Epithelial cell of proximal tubule (primary cell): ENCODE measurements around the gene TRPM3. TPM values are rescaled to one million over a fixed set of nuclear protein-coding genes. Genes with fewer than 3 reads are reported as not detected.
"Not testable (repeated sequence)": the region's sequence is repeated elsewhere in the genome, so short reads cannot be mapped to it uniquely, and the experiment has no call there.

Experiments
- DNase-seq: peaks from one replicate; pipeline ENCODE4 v3.0.0-alpha.2; 2011; ENCODE audit warnings: low read depth
- H3K4me3 ChIP-seq: 2 replicates; pipeline ENCODE4 v1.5.1; 2011; ENCODE audit warnings: low read depth, mild to moderate bottlenecking, low read length
- CTCF ChIP-seq: conservative IDR thresholded peaks from 2 replicates; pipeline ENCODE4 v1.5.1; 2012; ENCODE audit warnings: low read depth, mild to moderate bottlenecking, low read length
- total RNA-seq: library from RNA; depleted of rRNA; stranded (reverse); fragments of >200 nt; gene quantifications from 2 replicates; pipeline ENCODE4 v1.2.3, GENCODE V29; 2015

The TRPM3 gene
- total RNA-seq, 1 donor from 2014 or later, result not detected

- H3K4me3 ChIP-seq, result no peak overlapping the region
- no peak for TF ChIP-seq CTCF
- no peak for DNase-seq
Measured at GRCh38 chr9:70668751-70669150, 452.7 kb downstream of the TRPM3 start.

DNA sequence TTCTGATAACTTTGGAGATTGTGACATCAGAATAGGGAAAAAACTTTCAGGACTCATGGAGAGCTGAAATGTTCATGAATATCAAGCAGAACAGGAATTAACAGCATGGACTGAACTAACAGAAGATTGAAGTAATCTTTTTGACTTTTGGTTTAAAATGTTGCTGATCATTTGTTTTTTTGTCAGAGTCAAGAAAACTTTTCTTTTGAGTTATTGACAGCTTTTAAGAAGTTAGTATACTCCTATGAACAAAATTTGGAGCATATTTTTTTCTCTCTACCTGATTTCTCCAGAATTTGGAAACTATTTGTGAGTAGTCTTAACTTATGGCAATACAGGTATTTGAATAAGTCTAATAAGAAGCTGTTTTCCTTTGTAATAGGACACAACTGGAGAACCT, 462.7 kb downstream of the TRPM3 start:
- TF ChIP-seq CTCF, result no peak
- DNase-seq, result no peak
- H3K4me3 ChIP-seq, result no peak overlapping the region

- DNase-seq, result no peak
- no peak for TF ChIP-seq CTCF
- no peak overlapping the region for H3K4me3 ChIP-seq
Measured at GRCh38 chr9:70656281-70656680, 465.1 kb downstream of the TRPM3 start.

DNA sequence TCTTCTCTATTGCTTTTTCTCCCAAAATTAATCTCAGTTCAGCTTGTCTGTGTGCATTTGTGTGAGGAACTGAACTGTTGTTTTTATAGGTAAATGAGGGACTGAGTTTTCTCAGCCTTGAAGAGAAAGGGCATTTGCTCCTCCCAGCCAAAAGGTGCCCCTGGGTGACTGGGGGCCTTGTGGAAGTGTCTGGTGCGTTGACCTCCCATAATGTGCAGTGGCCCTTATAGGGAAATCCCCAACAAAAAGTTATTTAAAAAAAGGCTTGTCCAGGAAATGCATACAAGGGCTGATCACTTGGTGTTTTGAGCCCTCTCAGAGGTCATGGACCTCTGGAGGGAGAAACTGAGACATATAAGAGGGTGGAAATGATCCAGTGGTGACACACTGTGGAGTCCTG, 467.3 kb downstream of the TRPM3 start:
- H3K4me3 ChIP-seq, result no peak overlapping the region
- TF ChIP-seq CTCF, result no peak
- no peak for DNase-seq

DNA sequence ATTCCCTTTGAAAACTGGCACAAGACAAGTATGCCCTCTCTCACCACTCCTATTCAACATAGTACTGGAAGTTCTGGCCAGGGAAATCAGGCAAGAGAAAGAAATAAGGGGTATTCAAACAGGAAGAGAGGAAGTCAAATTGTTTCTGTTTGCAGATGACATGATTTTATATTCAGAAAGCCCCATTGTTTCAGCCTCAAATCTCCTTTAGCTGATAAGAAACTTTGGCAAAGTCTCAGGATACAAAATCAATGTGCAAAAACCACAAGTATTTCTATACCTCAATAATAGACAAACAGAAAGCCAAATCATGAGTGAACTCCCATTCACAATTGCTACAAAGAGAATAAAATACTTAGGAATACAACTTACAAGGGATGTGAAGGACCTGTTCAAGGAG, 476.8 kb downstream of the TRPM3 start:
- DNase-seq, H3K4me3 ChIP-seq: not testable (repeated sequence)

DNA sequence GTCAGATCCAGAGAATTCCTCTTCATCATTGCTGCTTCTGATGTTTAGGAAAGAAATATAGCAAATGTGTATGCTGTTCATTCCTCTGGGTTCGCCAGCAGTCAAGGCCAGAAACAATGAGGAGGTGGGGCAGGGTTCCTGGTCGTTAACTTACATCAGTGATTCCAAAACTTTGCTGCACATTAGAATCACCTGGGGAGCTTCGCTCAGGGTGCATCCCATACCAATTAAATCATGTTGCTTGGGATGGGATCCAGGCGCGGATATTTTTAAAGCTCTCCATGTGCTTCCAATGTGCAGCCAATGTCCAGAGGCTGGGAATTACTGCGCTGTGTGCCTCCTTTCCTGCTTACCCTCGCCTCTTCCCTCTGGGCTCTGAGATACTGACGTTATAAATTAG, 479.1 kb downstream of the TRPM3 start:
- no peak for DNase-seq
- TF ChIP-seq CTCF, result no peak
- no peak overlapping the region for H3K4me3 ChIP-seq

DNA sequence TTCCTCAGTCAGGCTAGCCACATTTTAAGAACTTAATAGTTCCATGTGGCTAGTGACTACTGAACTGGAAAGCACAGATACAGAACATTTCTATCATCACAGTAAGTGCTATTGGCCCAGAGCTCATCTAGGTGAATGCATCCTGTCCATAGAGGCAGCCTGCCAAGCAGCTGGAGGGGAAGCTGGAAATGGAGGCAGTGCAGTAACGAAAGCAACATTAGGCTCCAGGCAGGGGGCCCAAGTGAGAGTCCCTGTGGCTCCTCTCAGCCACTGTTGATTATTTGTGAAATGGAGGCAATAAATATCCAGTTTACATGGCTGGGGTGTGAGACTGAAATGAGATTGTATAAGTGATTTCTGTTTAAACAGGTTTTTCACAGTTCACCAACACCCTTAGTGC, 479.8 kb downstream of the TRPM3 start:
- DNase-seq, result no peak
- H3K4me3 ChIP-seq, result no peak overlapping the region
- TF ChIP-seq CTCF, result no peak

GRCh38 chr9:70641031-70641430, 480.4 kb downstream of the TRPM3 start:
- DNase-seq, result no peak
- no peak for TF ChIP-seq CTCF
- H3K4me3 ChIP-seq, result no peak overlapping the region
